ENCODE results near the gene PDCD2L.
"Not testable (repeated sequence)": the region's sequence is repeated elsewhere in the genome, so short reads cannot be mapped to it uniquely, and the experiment has no call there.

The PDCD2L gene

GRCh38 chr19:34393629-34394028 is 10.6 kb upstream of the PDCD2L start:
- 0 out of 2 replicates have a peak, but pooled peaks cover 6% of the 10 kb centered on the region for H3K36me3 ChIP-seq (ENCODE audit: low read length)
- H3K79me2 ChIP-seq (ENCODE audit: insufficient read depth, low read length), result no peaks in the 10 kb centered on the region
- H3K27me3 ChIP-seq (ENCODE audit: low read length), result no peaks in the 10 kb centered on the region
- H3F3A ChIP-seq (ENCODE audit: insufficient read depth), result 0 out of 2 replicates have a peak, but pooled peaks cover 3% of the 10 kb centered on the region
- no peaks in the 10 kb centered on the region for H4K20me1 ChIP-seq (ENCODE audit: low read depth, low read length)
- H3K9ac ChIP-seq (ENCODE audit: low read length), result no peak overlapping the region
- no peaks in the 10 kb centered on the region for H3K9me2 ChIP-seq (replicated peaks; ENCODE audit: insufficient read depth, low read length)
- TF ChIP-seq, protein P1, sequence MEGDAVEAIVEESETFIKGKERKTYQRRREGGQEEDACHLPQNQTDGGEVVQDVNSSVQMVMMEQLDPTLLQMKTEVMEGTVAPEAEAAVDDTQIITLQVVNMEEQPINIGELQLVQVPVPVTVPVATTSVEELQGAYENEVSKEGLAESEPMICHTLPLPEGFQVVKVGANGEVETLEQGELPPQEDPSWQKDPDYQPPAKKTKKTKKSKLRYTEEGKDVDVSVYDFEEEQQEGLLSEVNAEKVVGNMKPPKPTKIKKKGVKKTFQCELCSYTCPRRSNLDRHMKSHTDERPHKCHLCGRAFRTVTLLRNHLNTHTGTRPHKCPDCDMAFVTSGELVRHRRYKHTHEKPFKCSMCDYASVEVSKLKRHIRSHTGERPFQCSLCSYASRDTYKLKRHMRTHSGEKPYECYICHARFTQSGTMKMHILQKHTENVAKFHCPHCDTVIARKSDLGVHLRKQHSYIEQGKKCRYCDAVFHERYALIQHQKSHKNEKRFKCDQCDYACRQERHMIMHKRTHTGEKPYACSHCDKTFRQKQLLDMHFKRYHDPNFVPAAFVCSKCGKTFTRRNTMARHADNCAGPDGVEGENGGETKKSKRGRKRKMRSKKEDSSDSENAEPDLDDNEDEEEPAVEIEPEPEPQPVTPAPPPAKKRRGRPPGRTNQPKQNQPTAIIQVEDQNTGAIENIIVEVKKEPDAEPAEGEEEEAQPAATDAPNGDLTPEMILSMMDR (IDR thresholded peaks at IDR 0.05; ENCODE audit: insufficient read depth, low read length, poor library complexity, severe bottlenecking), result no peak
- no peak for TF ChIP-seq EZH2phosphoT487 (conservative IDR thresholded peaks at IDR 0.05; ENCODE audit: low read length)
- no peaks in the 10 kb centered on the region for H3K9me3 ChIP-seq (ENCODE audit: insufficient read depth, low read length)
- no peak overlapping the region for H3K4me3 ChIP-seq (ENCODE audit: insufficient read depth, low read length, poor library complexity, severe bottlenecking)
- H3K4me2 ChIP-seq (ENCODE audit: low read depth, low read length, poor library complexity, severe bottlenecking), result no peak overlapping the region
- H2AFZ ChIP-seq (ENCODE audit: low read depth, low read length, severe bottlenecking), result no peak overlapping the region
- no peak overlapping the region for H3K27ac ChIP-seq (ENCODE audit: low read depth, low read length)

- no peaks in the 10 kb centered on the region for H3K79me2 ChIP-seq (ENCODE audit: insufficient read depth, low read length)
- H3F3A ChIP-seq (ENCODE audit: insufficient read depth), result peaks cover 15% of the 10 kb centered on the region
- H3K27ac ChIP-seq (ENCODE audit: low read depth, low read length), result no peak overlapping the region
- no peak overlapping the region for H3K9ac ChIP-seq (ENCODE audit: low read length)
- no peaks in the 10 kb centered on the region for H3K9me3 ChIP-seq (ENCODE audit: insufficient read depth, low read length)
- H2AFZ ChIP-seq (ENCODE audit: low read depth, low read length, severe bottlenecking), result no peak overlapping the region
- no peaks in the 10 kb centered on the region for H4K20me1 ChIP-seq (ENCODE audit: low read depth, low read length)
- H3K4me3 ChIP-seq (ENCODE audit: insufficient read depth, low read length, poor library complexity, severe bottlenecking), result no peak overlapping the region
- H3K9me2 ChIP-seq (replicated peaks; ENCODE audit: insufficient read depth, low read length), result no peaks in the 10 kb centered on the region
- no peaks in the 10 kb centered on the region for H3K27me3 ChIP-seq (ENCODE audit: low read length)
- no peak overlapping the region for H3K4me2 ChIP-seq (ENCODE audit: low read depth, low read length, poor library complexity, severe bottlenecking)
- H3K36me3 ChIP-seq (ENCODE audit: low read length), result 0 out of 2 replicates have a peak, but pooled peaks cover 5% of the 10 kb centered on the region
- TF ChIP-seq EZH2phosphoT487 (conservative IDR thresholded peaks at IDR 0.05; ENCODE audit: low read length), result no peak
- TF ChIP-seq, protein P1 (IDR thresholded peaks at IDR 0.05; ENCODE audit: insufficient read depth, low read length, poor library complexity, severe bottlenecking), result no peak
Observed at GRCh38 chr19:34397853-34398252, 6.3 kb upstream of the PDCD2L start.

DNA sequence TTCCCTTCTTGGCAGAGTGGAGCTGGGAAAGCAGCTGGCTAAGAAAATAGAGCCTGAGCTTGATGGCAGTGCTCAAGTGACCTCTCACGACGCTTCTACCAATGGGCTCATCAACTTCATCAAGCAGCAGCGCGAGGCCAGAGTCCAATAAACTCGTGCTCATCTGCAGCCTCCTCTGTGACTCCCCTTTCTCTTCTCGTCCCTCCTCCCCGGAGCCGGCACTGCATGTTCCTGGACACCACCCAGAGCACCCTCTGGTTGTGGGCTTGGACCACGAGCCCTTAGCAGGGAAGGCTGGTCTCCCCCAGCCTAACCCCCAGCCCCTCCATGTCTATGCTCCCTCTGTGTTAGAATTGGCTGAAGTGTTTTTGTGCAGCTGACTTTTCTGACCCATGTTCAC is 4.3 kb upstream of the PDCD2L start:
- H3K9me2 ChIP-seq (replicated peaks; ENCODE audit: insufficient read depth, low read length), result no peaks in the 10 kb centered on the region
- H3K4me2 ChIP-seq (ENCODE audit: low read depth, low read length, poor library complexity, severe bottlenecking), result no peak overlapping the region
- H3K27ac ChIP-seq (ENCODE audit: low read depth, low read length), result no peak overlapping the region
- H3F3A ChIP-seq (ENCODE audit: insufficient read depth), result peaks cover 21% of the 10 kb centered on the region
- 0 out of 2 replicates have a peak, but pooled peaks cover 5% of the 10 kb centered on the region for H3K36me3 ChIP-seq (ENCODE audit: low read length)
- TF ChIP-seq, protein P1 (IDR thresholded peaks at IDR 0.05; ENCODE audit: insufficient read depth, low read length, poor library complexity, severe bottlenecking), result no peak
- TF ChIP-seq EZH2phosphoT487 (conservative IDR thresholded peaks at IDR 0.05; ENCODE audit: low read length), result no peak
- no peaks in the 10 kb centered on the region for H4K20me1 ChIP-seq (ENCODE audit: low read depth, low read length)
- H3K9ac ChIP-seq (ENCODE audit: low read length), result no peak overlapping the region
- peaks cover 5% of the 10 kb centered on the region for H3K79me2 ChIP-seq (ENCODE audit: insufficient read depth, low read length)
- H3K27me3 ChIP-seq (ENCODE audit: low read length), result no peaks in the 10 kb centered on the region
- no peak overlapping the region for H3K4me3 ChIP-seq (ENCODE audit: insufficient read depth, low read length, poor library complexity, severe bottlenecking)
- no peak overlapping the region for H2AFZ ChIP-seq (ENCODE audit: low read depth, low read length, severe bottlenecking)
- no peaks in the 10 kb centered on the region for H3K9me3 ChIP-seq (ENCODE audit: insufficient read depth, low read length)

DNA sequence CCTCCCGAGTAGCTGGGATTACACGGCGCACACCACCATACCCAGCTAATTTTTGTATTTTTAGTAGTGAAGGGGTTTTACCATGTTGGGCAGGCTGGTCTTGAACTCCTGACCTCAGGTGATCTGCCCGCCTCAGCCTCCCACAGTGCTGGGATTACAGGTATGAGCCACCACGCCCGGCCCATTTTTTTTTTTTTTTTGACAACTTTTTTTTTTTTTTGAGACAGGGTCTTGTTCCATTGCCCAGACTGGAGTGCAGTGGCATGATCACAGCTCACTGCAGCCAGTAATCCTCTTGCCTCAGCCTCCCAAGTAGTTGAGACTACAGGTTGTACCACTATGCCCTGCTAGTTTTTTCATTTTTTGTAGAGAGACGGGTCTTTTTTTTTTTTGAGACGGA is 3.4 kb upstream of the PDCD2L start:
- H3K4me3 ChIP-seq (ENCODE audit: insufficient read depth, low read length, poor library complexity, severe bottlenecking); H3K9ac ChIP-seq (ENCODE audit: low read length); H3K27ac ChIP-seq (ENCODE audit: low read depth, low read length); H3K36me3 ChIP-seq (ENCODE audit: low read length); H3K9me2 ChIP-seq (replicated peaks; ENCODE audit: insufficient read depth, low read length); H3K4me2 ChIP-seq (ENCODE audit: low read depth, low read length, poor library complexity, severe bottlenecking); H4K20me1 ChIP-seq (ENCODE audit: low read depth, low read length); H2AFZ ChIP-seq (ENCODE audit: low read depth, low read length, severe bottlenecking); H3K27me3 ChIP-seq (ENCODE audit: low read length); H3K9me3 ChIP-seq (ENCODE audit: insufficient read depth, low read length): not testable (repeated sequence)
- Histone ChIP-seq H3F3A (ENCODE audit: insufficient read depth) (peaks cover 21% of the 10 kb centered on the region), H3K79me2 (ENCODE audit: insufficient read depth, low read length) (peaks cover 15% of the 10 kb centered on the region)
